H1 (cell line): Measurements from ENCODE around the gene RABGAP1.

Experiments used
- EZH2 ChIP-seq: fragments of 200-600 bp; sonication (generic); IDR thresholded peaks from 2 replicates; pipeline ENCODE4 v1.7.1; 2012; ENCODE audit warnings: low read depth, mild to moderate bottlenecking, moderate library complexity, low read length, inconsistent platforms; ENCODE audit not compliant: severe bottlenecking
- POLR2A ChIP-seq, 2 experiments: IDR thresholded peaks; 1 replicate in 1 of 2; 2 replicates in 1 of 2; pipeline ENCODE4 v1.6.1; 2011; ENCODE audit warnings: low read depth in 2 of 2, low read length in 2 of 2, mild to moderate bottlenecking in 2 of 2; ENCODE audit errors: control extremely low read depth in 1 of 2
- USF2 ChIP-seq: IDR thresholded peaks from 2 replicates; pipeline ENCODE4 v1.6.1; 2011; ENCODE audit warnings: low read length, improper control_type of control experiment

DNA sequence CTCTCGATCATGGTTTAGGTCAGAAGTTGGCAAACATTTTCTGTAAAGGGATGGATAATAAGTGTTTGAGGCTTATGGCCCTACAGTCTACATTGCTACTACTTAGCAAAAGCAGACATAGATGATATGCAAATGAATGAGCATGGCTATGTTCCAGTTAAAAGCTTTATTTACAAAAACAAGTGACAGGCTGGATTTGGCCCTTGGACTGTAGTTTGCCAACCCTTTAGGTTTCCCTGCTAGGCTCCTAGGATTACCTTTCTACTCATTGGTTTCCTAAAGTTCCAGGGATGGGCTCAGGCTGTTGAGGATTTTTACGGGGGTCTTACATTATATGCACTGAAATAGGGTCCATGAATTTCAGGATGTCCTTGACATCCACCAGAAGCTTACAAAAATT lies 150.1 kb downstream of the RABGAP1 start:
- TF ChIP-seq POLR2A (IDR thresholded peaks at IDR 0.05; ENCODE audit: control extremely low read depth in 1 of 2, low read depth in 2 of 2, low read length in 2 of 2) (no peak), USF2 (no peak), EZH2 (no peak)
